HG02623 (cell line): ENCODE measurements around the gene NUP50.

Experiments
- ATAC-seq: cut with Tn5 transposase; IDR thresholded peaks from one replicate; pipeline ENCODE4 v1.9.1; 2021; ENCODE audit warnings: moderate library complexity; ENCODE audit not compliant: unreplicated experiment

NUP50 gene

DNA sequence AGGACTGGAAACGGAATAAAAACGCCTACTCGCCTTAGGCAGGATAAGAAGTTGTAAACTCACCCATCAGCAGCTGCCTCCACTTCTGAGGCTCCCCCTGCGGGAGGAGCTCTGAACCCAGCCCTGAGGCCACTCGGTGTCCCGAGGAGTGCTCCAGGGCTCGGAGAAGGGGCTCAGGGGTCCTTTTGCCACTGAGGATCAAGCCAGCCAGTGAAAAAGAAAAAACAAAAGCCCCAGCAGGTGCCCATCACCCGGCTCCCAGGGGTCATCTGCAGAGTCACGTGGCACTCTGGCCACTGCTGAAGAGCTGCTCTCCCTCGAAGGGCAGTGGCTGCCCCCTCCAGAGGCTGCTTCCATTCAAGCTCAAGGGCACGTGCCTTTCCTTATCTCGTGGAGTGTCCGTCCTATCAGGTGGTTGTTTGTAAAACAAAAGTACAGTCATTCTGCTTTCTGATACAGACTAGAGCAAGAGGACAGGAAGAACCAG, 29.0 kb downstream of the NUP50 start:
- no peak for ATAC-seq

DNA sequence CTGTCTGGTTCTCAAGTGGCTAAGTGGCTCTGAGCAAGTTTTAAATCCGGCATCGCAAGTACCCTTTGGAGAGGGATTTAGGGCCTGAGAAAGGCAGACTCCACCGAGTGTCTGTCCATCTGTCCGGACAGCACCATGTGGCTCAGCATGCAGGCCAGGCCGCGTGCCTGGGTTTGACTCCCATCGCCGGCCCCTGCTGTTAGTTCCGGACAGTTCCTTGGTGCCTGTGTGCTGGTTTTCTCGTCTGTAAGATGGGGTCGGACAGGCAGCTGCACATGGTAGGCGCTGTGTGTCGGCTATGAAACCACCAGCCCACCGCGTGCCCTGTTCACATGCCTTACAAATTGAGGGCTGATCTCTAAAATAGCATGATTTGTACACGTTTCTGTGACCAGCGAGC, 31.0 kb downstream of the NUP50 start:
- no peak for ATAC-seq

DNA sequence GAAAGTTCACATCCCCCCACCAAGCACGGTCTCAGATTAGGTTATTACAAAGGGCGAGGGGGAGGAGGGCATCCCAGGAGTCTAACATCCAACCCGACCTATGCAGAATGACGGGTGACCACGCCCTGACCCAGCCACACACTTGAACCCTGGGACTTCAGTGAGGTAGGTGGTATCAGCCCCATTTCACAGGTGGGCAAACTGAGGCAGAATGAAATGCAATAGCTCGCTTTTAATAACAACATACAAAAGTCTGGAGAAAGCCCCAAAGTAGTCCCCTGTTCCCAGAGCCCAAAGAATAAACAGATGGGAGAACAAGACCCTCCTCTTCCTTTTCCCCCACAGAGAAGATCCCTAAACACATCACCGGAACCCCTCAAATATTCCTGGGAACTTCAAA, 31.9 kb downstream of the NUP50 start:
- ATAC-seq, result no peak

DNA sequence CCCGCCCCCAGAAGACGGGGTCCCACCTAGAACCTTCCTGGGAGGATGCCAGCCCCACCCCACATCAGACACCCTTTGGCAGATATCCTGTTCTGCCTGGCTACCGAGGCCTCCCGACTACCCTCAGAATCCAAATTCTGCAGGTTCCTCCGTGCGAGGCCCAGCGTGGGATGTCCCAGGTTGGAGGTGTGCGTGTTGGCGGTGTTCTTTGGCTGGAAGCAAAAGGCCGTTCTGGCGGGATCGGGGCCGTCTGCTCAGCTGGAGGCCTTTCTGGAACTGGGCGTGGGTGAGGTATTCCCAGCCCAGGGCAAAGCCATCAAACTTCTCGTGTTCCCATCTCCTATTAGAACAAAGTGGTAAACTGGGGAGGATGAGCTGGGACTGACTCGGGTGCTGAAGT, 32.6 kb downstream of the NUP50 start:
- ATAC-seq, result no peak

DNA sequence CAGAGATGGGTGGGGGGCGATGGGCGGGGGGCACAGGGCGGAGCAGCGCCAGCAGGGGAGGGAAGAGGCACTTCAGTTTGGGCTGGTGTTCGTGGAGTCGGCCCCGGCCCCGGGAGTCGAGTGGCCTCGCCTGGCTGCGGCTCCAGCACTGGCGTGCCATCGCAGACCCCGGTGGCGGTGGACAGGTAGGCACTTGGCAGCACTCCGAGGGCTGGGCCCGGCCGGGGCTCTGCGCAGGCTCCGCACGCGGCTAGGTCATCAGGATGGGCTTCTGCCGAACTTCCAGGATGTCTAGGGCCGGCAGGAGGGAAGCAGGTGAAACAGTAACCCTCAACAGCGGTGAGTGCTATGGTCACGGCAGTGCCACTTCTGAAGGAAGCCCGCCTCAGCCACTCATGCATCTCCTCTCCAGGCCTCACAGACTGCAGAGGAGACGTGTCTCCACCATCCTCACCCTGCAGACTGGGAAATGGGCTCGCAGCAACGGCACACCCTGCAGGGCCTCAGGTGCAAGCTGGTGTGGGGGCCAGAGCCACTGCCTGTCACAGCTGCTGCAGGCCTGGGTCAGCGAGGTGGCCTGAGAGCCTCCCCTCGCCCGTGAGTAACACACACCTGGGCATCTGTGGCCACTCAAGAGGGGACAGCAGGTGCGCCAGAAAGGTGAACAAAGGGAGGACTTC, 33.3 kb downstream of the NUP50 start:
- ATAC-seq, result no peak

DNA sequence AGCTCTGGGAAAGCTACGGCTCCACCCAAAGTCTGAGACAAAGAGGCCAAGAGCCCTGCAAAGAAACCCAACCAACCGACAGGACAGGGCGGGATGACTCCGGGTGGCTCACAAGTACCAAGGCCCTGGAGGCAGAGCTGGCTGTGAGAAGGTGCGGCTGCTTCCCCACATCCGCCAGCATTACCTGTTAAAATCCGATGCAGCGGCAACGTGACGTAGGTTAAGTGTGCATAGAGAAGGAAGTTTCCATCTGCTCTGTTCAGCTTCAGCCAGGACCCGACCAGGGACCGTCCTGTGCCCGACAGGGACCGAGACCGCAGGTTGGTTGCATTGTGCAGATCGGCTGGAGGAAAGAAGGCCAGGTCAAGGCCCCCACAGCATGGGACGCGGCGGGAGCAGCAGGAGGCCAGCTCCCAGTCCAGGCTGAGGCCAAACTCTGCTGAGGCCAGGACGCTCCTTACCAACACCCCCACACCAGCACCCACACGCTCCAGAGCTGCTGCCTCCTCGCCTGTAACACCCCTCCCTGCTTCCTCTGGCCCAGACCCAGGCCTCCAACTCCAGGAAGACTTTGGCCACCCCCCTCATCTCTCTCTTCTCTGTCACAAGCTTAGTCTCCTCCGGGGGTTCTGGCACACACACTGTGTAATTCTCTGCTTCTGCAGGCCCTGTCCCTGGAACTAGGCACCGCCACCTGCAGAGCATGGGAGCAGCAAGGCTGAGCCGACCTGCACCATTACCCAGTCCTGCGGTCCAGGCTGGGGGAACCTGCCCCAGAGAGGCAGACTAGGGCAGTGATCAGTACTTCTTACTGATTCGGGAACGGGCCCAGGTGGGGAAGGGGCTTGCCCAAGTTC, 34.1 kb downstream of the NUP50 start:
- ATAC-seq, result no peak

DNA sequence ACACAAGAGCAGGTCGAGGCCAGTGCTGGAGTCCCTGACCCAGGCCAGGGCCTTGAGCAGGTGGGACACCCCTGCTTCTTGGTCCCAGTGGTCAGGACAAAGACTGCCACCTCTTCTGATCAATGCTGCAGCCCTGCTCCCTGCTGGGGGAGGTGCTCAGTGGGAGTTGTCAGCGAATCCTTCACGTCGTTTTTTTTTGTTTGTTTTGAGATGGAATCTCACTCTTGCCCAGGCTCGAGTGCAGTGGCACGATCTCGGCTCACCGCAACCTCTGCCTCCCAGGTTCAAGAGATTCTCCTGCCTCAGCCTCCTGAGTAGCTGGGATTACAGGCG, 34.7 kb downstream of the NUP50 start:
- no peak for ATAC-seq

DNA sequence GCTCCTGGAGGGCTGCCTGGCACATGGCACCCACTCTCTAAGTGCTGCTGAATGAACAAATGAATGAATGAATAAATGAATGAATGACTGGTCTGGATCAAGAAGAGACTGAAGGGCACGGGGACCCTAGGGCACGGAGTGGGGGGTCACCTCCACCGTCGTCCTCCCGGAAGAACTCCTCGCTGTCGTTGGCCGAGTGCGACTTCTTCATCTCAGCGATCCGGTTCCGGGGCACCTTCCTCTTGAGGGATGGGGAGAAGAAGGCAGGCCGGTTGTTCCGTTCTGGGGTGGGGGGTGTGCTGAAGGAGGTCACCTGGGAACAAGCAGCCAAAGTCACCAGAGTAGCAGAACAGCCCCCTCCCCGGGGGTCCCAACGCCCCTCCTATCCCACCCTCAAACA, 36.0 kb downstream of the NUP50 start:
- ATAC-seq, result no peak

DNA sequence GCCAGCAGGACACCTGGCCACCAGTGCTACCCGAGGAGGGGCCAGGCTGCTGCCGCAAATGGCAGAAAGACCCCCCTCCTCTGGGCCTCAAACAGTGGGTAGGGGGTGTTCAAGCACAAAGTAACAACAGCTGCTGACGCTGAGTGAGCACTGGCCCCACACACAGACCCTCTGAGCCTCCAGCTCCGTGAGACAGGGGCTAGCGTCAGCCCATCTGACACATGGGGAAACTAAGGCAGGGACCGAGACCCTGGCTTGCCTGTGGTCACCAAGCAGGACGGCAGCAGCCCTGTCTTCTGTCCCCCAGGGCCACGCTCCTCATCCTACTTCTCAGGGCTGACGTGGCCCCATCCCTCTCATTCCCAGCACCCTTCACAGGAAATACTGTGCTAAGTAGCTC, 36.5 kb downstream of the NUP50 start:
- no peak for ATAC-seq

DNA sequence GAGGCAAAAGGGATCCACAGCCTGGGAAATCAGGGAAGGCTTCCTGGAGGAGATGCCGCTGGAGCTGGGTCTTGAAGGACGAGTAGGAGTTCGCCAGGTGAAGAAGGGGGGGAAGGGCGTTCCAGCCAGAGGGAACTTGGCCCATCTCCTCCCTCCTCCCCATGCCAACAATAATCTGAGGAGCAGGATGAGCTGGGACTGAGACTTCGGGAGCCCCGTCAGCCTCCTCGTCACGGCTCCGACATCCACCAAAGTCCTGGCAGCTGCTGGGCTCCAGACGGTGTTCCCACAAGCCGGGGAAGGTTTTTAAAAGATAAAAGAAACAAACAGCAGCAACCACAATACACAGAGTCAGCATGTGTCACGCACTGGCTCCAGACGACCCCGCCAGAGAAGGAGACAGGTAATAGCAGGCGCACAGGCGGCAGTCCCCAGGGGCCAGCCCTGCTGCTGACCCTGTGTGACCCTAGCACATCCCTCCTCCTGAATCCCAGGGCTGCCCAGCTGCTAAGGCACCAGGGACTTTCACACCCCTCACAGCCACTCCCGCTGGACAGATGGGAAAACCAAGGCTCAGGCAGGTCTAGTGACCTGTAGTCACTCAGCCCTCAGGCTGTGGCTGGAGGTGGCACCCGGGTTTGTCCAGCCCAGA, 37.3 kb downstream of the NUP50 start:
- no peak for ATAC-seq

DNA sequence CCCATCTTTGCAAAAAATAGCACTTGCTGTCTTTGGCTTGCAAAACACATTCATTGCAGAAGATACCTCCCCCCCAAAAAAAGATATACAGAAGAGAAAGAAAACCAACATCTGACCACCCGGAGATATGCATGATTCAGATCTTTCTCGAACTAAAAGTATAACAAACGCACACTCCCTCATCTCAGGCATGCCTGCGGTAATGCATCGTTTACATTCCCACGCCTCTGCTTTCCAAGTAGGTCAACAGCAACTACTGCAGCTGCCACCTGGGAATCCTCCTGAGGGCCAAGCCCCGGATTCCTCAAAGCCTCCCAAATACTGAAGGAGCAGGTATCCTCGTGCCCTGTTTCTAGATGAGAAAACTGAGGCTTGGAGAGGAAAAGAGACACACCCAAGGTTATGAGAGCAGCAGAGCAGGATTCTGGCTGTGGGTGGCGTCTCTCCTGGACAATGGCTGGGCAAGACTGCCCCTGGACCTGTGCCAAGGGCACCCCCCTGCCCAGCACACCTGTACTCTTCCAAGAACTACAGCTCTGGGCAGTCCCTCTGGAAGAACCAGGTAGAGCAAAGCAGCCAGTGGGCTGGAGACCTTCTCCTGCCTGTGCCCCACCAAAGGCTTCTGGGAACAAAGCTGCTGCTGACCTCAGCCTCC, 38.1 kb downstream of the NUP50 start:
- no peak for ATAC-seq

DNA sequence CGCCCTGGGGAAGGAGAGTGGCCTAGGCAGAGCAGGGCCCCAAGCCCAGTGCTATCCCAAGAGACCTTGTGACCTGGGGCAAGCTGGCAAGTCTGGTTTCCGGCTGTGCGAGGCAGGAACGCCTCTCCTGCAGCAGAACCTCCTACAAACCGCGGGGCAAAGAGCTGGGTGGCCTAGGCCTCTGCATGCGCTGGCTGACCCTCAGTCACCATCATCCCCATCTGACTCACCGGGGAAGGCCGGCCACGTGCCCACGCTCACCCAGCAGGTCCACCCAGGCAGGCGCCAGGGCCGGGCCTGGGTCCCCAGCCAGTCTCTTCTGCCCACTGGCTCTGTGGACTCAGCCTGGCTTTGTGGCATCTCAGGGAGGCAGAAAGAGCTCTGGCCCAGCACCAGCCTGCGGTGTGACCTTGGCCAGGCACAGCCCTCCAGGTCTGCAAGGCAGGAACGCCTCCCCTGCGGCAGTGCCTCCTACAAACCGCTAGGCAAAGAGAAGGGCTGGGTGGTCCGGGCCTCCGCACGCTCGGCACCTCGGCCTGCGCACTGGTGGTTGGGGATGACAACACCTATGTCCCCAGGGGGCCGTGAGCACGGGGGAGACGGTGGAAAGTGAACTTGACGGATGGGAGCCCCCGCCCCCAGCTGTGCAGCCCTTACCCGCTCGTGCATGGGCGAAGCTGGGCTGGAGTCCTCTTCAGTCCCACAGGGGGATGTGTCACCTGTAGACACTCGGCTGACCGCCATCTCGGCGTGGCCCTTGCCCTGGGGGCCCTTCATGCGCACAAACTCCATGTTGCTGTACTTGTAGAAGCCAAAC, 38.8 kb downstream of the NUP50 start:
- no peak for ATAC-seq

DNA sequence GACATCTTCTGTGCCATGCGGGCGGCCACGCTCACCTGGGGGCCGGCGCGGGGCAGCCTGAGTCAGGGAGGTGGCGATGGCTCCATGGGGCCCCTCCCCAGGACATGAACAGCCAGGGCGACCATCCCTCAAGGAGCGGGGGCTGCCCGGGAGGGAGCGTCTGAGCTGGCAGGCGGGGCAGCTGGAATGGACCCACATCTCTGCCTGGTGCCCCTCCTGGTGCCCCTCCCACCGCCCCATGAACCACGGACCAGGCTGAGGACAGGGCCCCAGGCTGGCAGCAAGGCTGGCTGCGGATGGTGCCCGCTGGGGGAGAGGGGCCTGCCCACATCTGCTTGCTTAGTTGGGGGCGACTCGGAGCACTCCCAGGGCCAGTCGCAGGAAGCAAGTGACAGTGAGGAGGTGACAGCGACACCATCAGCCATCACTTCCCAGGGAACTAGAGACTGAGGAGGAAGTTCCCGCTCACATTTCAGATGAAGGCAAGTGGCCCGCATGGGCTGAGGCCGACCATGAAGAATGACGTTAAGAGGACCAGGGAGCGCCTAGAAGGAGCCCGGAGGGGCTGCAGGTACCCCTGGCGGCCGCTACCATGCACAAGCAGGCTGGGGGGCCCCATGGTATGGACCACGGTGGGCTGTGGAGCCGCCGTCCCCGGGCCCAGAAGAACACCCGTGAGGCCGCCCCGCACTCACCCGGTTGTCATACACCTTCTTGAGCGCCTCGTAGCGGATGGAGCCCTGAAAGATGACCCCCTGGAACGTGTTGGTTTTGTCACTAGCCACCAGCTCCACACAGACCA, 39.6 kb downstream of the NUP50 start:
- no peak for ATAC-seq

DNA sequence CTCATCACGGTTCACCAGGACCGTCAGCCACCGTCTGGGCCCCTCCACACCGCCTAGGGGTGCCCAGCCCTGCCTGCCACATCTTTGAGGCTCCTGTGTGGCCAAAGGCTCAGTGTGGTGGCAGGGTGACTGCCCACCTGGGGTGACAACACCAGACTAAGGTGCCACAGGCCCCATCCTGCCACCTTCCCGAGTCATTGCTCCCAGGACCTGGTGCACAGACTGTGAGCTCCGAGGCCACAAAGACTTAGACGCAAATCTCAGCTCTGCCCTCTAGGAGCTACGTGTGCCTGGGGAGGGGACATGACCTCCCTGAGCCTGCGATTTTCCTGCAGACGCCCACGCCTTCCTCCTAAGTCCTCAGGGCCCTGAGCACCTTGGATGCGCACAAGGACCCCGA, 40.5 kb downstream of the NUP50 start:
- ATAC-seq, result no peak

DNA sequence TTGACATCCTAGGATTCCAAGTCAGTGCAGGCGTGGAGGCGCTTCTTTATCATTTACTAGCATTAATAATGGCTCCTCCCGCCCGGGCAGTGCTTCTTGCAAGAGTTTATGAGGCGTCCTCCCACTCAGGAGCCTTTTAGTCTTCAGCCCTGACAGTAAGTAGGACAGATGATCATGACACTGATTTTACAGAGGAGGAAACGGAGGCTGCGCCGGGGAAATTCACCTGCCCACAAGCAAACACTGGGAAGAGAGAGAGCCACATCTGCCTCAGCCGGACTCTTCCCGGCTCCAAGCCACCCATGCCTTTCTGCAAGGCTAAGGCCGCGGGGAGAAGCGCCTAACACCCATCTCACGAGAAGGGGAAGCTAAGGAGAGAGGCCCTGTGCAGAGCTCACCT, 41.1 kb downstream of the NUP50 start:
- no peak for ATAC-seq

DNA sequence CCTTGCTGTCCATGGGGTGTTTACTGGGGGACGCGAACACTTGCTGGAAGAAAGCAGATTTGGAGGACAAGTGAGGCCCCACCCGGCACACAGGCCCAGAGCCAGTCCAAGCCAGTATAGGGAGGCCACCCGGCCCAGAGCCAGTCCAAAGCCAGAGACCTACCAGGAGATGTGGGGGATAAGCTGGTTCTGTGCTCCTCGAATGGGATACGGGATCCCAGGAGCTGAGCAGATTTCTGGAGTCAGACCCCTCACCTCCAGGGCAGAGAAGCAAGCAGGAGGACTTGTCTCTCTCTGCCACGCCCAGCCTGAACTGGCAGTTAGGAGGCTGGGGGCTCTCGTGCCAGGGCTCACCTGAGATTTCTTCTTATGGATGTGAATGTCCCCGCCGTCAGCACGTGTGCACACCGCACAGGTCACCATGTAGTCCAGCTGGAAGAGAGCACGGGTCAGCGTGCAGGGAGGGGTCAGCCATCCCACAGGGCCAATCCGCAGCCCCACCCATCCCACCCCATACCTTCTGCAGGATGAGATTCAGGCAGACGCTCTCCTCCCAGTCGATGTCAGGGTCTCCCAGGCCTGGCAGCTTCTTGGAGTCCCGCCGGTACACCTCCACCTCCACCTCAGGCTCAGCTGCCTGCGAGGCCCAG, 41.7 kb downstream of the NUP50 start:
- no peak for ATAC-seq

DNA sequence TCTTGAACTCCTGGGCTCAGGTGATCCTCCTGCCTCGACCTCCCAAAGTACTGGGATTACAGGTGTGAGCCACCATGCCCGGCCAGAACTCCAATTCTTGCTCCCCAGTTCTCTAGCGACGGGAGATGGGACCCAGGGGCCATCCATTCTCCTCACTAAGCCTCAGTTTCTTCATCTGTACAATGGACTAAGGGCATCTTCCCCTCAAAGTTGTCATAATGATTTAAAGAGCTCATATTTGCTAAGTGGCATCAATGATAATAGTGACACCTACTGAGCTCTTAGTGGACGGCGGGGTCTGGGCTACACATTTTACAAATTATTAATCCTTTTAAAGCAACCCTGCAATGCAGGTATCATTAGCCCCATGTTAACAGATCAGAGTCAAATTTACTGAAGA, 42.5 kb downstream of the NUP50 start:
- no peak for ATAC-seq

DNA sequence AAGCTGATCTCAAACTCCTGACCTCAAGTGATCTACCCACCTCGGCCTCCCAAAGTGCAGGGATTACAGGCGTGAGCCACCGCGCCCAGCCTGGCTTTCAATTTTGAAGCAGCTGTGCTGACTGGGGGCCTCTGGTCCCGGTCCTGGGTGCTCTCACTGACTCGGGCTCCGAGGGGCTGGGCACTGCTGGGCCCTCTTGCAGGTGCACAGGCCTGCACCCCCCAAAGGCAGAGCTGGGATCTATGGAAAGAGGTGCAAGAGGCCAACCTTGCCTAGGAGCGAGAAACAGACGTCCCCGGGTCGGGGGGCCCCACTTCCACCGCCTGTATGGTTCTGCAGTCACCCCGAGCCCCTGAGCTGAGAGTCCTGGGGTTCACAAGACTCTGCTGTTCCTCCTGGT, 43.8 kb downstream of the NUP50 start:
- ATAC-seq, result no peak

DNA sequence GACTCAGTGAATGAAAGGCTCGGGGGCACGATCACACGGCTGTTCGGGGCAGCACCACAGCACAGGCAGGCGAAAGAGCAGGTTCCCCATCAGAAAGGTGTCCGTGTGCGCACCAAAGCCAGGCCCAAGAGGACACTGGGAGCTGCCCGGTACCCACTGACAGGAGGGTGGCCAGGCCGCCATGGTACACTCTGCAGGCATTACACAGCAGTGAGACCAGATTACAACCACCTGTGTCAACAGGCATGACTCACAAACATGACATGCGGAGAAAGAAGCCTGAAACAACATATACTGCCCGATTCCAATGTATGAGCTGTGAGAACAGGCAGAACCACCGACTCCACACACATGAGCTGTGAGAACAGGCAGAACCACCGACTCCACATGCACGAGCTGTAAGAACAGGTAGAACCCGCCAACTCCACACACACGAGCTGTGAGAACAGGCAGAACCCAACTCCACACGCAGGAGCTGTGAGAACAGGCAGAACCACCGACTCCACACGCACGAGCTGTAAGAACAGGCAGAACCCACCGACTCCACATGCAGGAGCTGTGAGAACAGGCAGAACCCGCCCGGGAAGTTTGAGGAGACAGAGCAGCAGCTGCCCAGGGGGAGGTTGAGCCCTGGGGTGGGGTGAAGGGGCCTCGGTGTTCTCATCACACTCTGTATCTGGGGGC, 44.4 kb downstream of the NUP50 start:
- ATAC-seq, result no peak
